Body of pancreas (tissue), 4 donors: Measurements from ENCODE around the gene CELF6. TPM values are rescaled to one million over a fixed set of nuclear protein-coding genes. Genes with fewer than 3 reads are reported as not detected.

Experiments
- ATAC-seq: fragments of 150-250 bp; one replicate; pipeline ENCODE4 v1.9.1; 2016
- DNase-seq, 4 donors: peaks; one replicate each; pipeline ENCODE4 v3.0.0-alpha.2; 2019
- H3K27ac ChIP-seq, 4 donors: fragments of 200-600 bp; sonication (generic); 1 replicate in 3 of 4; 2 replicates in 1 of 4; pipeline versions ENCODE4 v1.5.1 to v1.6.1; 2016 to 2019; ENCODE audit warnings: mild to moderate bottlenecking in 1 of 4, mixed read lengths in 1 of 4, moderate library complexity in 1 of 4
- H3K27me3 ChIP-seq, 2 donors: fragments of 200-600 bp; sonication (generic); one replicate each; pipeline ENCODE4 v1.6.0; 2016; ENCODE audit warnings: mild to moderate bottlenecking in 1 of 2
- H3K36me3 ChIP-seq, 2 donors: fragments of 200-600 bp; sonication (generic); replicated peaks in 1 of 2; 2 replicates each; pipeline ENCODE4 v1.5.1; 2016; ENCODE audit warnings: low read depth in 2 of 2; ENCODE audit not compliant: insufficient read depth in 1 of 2
- H3K4me1 ChIP-seq: fragments of 200-600 bp; sonication (generic); one replicate; pipeline ENCODE4 v1.6.0; 2016
- H3K4me3 ChIP-seq, 2 donors: fragments of 200-600 bp; sonication (generic); 1 replicate in 1 of 2; 2 replicates in 1 of 2; pipeline ENCODE4 v1.5.1; 2016 to 2019
- H3K9me3 ChIP-seq, 3 donors: fragments of 200-600 bp; sonication (generic); 1 replicate in 2 of 3; 2 replicates in 1 of 3; pipeline ENCODE4 v1.5.1; 2016
- POLR2A ChIP-seq, 3 donors: fragments of 450-650 bp; IDR thresholded peaks; one replicate each; pipeline ENCODE4 v1.6.1; 2016; ENCODE audit warnings: antibody characterized with exemption in 3 of 3, mild to moderate bottlenecking in 2 of 3
- WGBS, 2 donors: methylation state at CpG; one replicate each; pipeline ENCODE4 v1.1.5; 2017; 5-methylcytosine and 5-hydroxymethylcytosine counted together
- intact Hi-C: fragments of 100-400 bp; cut with DNase I; formaldehyde crosslinking; loops from one replicate; pipeline ENCODE4 v1.15.1; 2023
- total RNA-seq, 2 donors: library from RNA; depleted of rRNA; stranded (reverse); fragments of >200 nt; gene quantifications; one replicate each; pipeline ENCODE4 v1.1.0, GENCODE V29; 2016
- TF ChIP-seq, protein P1 (sequence below), 7 experiments: fragments of 450-650 bp in 4 of 7; fragments of 200-600 bp in 3 of 7; sonication (generic) in 3 of 7; IDR thresholded peaks; one replicate each; pipeline ENCODE4 v1.5.1; 2016 to 2019; ENCODE audit warnings: antibody characterized with exemption in 7 of 7

The CELF6 gene
- total RNA-seq, 2 donors from 2014 or later, result 4.2 to 7.9 TPM

DNA sequence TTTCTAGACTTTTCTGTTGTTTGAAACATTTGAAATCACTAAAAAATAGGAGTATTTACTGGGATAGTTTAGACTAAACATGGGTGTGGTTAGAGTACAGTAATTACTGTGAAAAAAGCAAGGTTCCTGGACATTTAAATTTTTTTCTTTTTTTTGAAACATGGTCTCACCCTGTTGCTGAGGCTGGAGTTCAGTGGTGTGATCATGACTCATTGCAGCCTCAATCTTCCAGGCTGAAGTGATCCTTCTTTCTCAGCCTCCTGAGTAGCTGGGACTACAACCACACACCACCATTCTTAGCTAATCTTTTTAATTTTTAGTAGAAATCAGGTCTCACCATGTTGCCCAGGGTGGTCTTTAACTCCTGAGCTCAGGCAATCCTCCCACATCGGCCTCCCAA, 20.4 kb upstream of the CELF6 start:
- TF ChIP-seq POLR2A (IDR thresholded peaks at IDR 0.05), result no peak
- TF ChIP-seq, protein P1, sequence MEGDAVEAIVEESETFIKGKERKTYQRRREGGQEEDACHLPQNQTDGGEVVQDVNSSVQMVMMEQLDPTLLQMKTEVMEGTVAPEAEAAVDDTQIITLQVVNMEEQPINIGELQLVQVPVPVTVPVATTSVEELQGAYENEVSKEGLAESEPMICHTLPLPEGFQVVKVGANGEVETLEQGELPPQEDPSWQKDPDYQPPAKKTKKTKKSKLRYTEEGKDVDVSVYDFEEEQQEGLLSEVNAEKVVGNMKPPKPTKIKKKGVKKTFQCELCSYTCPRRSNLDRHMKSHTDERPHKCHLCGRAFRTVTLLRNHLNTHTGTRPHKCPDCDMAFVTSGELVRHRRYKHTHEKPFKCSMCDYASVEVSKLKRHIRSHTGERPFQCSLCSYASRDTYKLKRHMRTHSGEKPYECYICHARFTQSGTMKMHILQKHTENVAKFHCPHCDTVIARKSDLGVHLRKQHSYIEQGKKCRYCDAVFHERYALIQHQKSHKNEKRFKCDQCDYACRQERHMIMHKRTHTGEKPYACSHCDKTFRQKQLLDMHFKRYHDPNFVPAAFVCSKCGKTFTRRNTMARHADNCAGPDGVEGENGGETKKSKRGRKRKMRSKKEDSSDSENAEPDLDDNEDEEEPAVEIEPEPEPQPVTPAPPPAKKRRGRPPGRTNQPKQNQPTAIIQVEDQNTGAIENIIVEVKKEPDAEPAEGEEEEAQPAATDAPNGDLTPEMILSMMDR (IDR thresholded peaks at IDR 0.05), result no peak
- 89 to 91% methylated on average over 1 of the region's 1 CpG for WGBS, 2 donors
- DNase-seq (no peak), ATAC-seq (no peak)
- Histone ChIP-seq H3K27me3 (no peaks in the 10 kb centered on the region), H3K27ac (no peak overlapping the region), H3K36me3 (peaks cover 0 to 15% of the 10 kb centered on the region in 2 donors), H3K4me3 (no peak overlapping the region), H3K9me3 (no peaks in the 10 kb centered on the region), H3K4me1 (no peaks in the 10 kb centered on the region)
- intact Hi-C loops, result no loop called here

- H3K27me3 ChIP-seq, result no peaks in the 10 kb centered on the region
- H3K9me3 ChIP-seq, result no peaks in the 10 kb centered on the region
- 69 to 83% methylated on average over 3 of the region's 3 CpGs for WGBS, 2 donors
- peak in 1 of 4 donors; percentile 19 for DNase-seq
- no peak for ATAC-seq
- peaks cover 0 to 12% of the 10 kb centered on the region in 2 donors for H3K36me3 ChIP-seq
- intact Hi-C loops, result no loop called here
- H3K4me1 ChIP-seq, result no peaks in the 10 kb centered on the region
- TF ChIP-seq POLR2A (IDR thresholded peaks at IDR 0.05), result no peak
- TF ChIP-seq, protein P1 (IDR thresholded peaks at IDR 0.05), result no peak
- no peak overlapping the region for H3K27ac ChIP-seq
- H3K4me3 ChIP-seq, result no peak overlapping the region
Observed at GRCh38 chr15:72339777-72340177, 19.8 kb upstream of the CELF6 start.

DNA sequence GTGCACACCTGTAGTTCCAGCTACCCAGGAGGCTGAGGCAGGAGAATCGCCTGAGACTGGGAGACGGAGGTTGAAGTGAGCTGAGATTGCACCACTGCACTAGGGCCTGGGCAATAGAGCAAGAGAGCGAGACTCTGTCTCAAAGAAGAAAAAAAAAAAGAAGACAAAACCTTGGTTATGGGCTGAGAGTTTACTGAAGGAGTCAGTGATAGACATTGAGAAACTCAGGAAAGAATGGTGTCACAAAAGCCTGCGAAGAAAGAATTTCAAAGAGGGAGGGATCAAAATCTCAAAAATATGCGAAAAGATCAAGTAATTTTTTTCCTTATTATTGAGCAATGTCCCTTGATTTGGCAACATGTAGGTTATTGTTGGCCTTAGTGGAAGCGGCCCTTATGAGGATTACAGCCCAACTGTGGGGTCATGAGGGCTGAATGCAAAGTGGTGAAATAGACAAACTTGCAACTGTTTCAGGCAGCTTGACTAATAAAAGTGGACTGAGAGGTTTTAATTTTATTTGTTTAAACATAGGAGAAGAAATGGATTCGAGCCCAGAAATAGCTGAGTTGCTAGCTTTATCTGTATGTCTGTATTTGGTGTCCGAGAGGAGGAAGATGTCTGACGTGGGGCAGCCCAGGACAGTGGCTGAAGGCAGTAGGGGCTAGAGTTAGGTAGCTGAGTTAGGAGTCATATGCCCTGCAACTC, 18.8 kb upstream of the CELF6 start:
- no peaks in the 10 kb centered on the region for H3K27me3 ChIP-seq
- peaks cover 0 to 8% of the 10 kb centered on the region in 2 donors for H3K36me3 ChIP-seq
- no peak overlapping the region for H3K4me3 ChIP-seq
- 80 to 89% methylated on average over 9 of the region's 9 CpGs for WGBS, 2 donors
- no peaks in the 10 kb centered on the region for H3K9me3 ChIP-seq
- DNase-seq (no peak), ATAC-seq (no peak)
- intact Hi-C loops, result no loop called here
- TF ChIP-seq, protein P1 (IDR thresholded peaks at IDR 0.05), result no peak
- TF ChIP-seq POLR2A (IDR thresholded peaks at IDR 0.05), result no peak
- H3K27ac ChIP-seq, result no peak overlapping the region
- no peaks in the 10 kb centered on the region for H3K4me1 ChIP-seq

DNA sequence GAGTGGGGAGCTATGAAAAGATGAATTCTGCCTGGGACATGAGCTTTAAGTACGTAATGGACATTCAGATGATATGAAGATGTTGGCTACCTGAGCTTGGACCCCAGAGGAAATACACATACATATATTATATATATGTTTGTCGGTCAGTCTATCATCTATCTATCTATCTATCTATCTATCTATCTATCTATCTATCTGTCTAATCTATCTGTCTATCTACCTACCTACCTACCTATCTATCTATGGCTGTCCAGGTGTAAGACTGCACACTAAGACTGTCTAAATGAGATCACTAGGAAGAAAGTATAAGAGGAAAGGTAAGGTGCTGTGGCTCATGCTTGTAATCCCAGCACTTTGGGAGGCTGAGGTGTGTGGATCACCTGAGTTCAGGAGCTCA, 18.2 kb upstream of the CELF6 start:
- intact Hi-C loops, result no loop called here
- ATAC-seq (no peak), DNase-seq (no peak)
- TF ChIP-seq, protein P1 (IDR thresholded peaks at IDR 0.05), result no peak
- TF ChIP-seq POLR2A (IDR thresholded peaks at IDR 0.05), result no peak
- no peaks in the 10 kb centered on the region for H3K27me3 ChIP-seq
- WGBS, 2 donors, result 92 to 94% methylated on average over 2 of the region's 2 CpGs
- no peak overlapping the region for H3K27ac ChIP-seq
- no peak overlapping the region for H3K4me3 ChIP-seq
- no peaks in the 10 kb centered on the region for H3K9me3 ChIP-seq
- H3K4me1 ChIP-seq, result no peaks in the 10 kb centered on the region
- H3K36me3 ChIP-seq, result peaks cover 0 to 7% of the 10 kb centered on the region in 2 donors

- Histone ChIP-seq H3K27ac (no peak overlapping the region), H3K9me3 (no peaks in the 10 kb centered on the region), H3K27me3 (no peaks in the 10 kb centered on the region), H3K4me1 (no peaks in the 10 kb centered on the region), H3K36me3 (peaks cover 0 to 5% of the 10 kb centered on the region in 2 donors), H3K4me3 (no peak overlapping the region)
- intact Hi-C loops, result no loop called here
- DNase-seq (no peak), ATAC-seq (no peak)
- WGBS, 2 donors, result 68 to 76% methylated on average over 2 of the region's 2 CpGs
- no peak for TF ChIP-seq POLR2A (IDR thresholded peaks at IDR 0.05)
- TF ChIP-seq, protein P1 (IDR thresholded peaks at IDR 0.05), result no peak
Observed at GRCh38 chr15:72334842-72335241, 14.9 kb upstream of the CELF6 start.
